ENCODE results near the gene PIR. TPM values are rescaled to one million over a fixed set of nuclear protein-coding genes. Genes with fewer than 3 reads are reported as not detected.

Gene PIR
- total RNA-seq, 1 donor from 2014 or later, result 4.9 TPM

GRCh38 chrX:15404401-15405096 is 88.6 kb downstream of the PIR start:
- Histone ChIP-seq H3K4me3 (ENCODE audit: low read depth, low read length) (no peak overlapping the region), H3K36me3 (ENCODE audit: control insufficient read depth, insufficient read depth, low read length) (no peaks in the 10 kb centered on the region), H3K27me3 (ENCODE audit: control insufficient read depth, insufficient read depth, low read length) (no peaks in the 10 kb centered on the region)
- no peak for DNase-seq (ENCODE audit: low read depth)
- no peak for TF ChIP-seq CTCF (IDR thresholded peaks at IDR 0.05; ENCODE audit: insufficient read depth, low read length, poor library complexity, severe bottlenecking)

GRCh38 chrX:15401378-15401777 is 91.8 kb downstream of the PIR start:
- no peak for TF ChIP-seq CTCF (IDR thresholded peaks at IDR 0.05; ENCODE audit: insufficient read depth, low read length, poor library complexity, severe bottlenecking)
- Histone ChIP-seq H3K27me3 (ENCODE audit: control insufficient read depth, insufficient read depth, low read length) (no peaks in the 10 kb centered on the region), H3K36me3 (ENCODE audit: control insufficient read depth, insufficient read depth, low read length) (no peaks in the 10 kb centered on the region), H3K4me3 (ENCODE audit: low read depth, low read length) (no peak overlapping the region)
- DNase-seq (ENCODE audit: low read depth), result no peak

GRCh38 chrX:15399962-15400391 is 93.2 kb downstream of the PIR start:
- Histone ChIP-seq H3K4me3 (ENCODE audit: low read depth, low read length) (no peak overlapping the region), H3K36me3 (ENCODE audit: control insufficient read depth, insufficient read depth, low read length) (no peaks in the 10 kb centered on the region), H3K27me3 (ENCODE audit: control insufficient read depth, insufficient read depth, low read length) (no peaks in the 10 kb centered on the region)
- TF ChIP-seq CTCF (IDR thresholded peaks at IDR 0.05; ENCODE audit: insufficient read depth, low read length, poor library complexity, severe bottlenecking), result no peak
- DNase-seq (ENCODE audit: low read depth), result no peak

- TF ChIP-seq CTCF (IDR thresholded peaks at IDR 0.05; ENCODE audit: insufficient read depth, low read length, poor library complexity, severe bottlenecking), result no peak
- DNase-seq (ENCODE audit: low read depth), result no peak
- H3K27me3 ChIP-seq (ENCODE audit: control insufficient read depth, insufficient read depth, low read length), result no peaks in the 10 kb centered on the region
- no peaks in the 10 kb centered on the region for H3K36me3 ChIP-seq (ENCODE audit: control insufficient read depth, insufficient read depth, low read length)
- no peak overlapping the region for H3K4me3 ChIP-seq (ENCODE audit: low read depth, low read length)
These were observed 94.3 kb downstream of the PIR start for GRCh38 chrX:15398874-15399273.

DNA sequence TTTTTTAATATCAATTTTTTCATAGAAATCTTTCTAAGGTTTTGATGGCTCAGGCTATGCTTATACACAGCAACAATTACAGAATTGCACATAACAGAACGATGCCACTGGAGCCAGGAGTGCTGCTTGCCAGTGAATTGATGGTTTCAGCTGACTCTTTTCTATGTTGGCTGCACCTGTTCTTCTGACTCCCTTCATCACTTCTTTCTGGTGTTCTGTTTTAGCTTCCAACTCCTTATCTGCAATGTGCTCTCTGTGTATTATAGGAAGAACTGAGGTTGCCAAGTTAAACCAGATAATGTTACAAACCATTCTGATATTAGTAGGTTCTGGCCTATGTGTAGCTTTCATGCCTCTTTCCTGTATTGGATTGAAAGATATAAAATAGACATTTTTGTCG is 97.3 kb downstream of the PIR start:
- DNase-seq (ENCODE audit: low read depth), result no peak
- Histone ChIP-seq H3K36me3 (ENCODE audit: control insufficient read depth, insufficient read depth, low read length) (no peaks in the 10 kb centered on the region), H3K27me3 (ENCODE audit: control insufficient read depth, insufficient read depth, low read length) (no peaks in the 10 kb centered on the region), H3K4me3 (ENCODE audit: low read depth, low read length) (no peak overlapping the region)
- no peak for TF ChIP-seq CTCF (IDR thresholded peaks at IDR 0.05; ENCODE audit: insufficient read depth, low read length, poor library complexity, severe bottlenecking)

- TF ChIP-seq CTCF (IDR thresholded peaks at IDR 0.05; ENCODE audit: insufficient read depth, low read length, poor library complexity, severe bottlenecking), result no peak
- no peak for DNase-seq (ENCODE audit: low read depth)
- Histone ChIP-seq H3K27me3 (ENCODE audit: control insufficient read depth, insufficient read depth, low read length) (no peaks in the 10 kb centered on the region), H3K4me3 (ENCODE audit: low read depth, low read length) (no peak overlapping the region), H3K36me3 (ENCODE audit: control insufficient read depth, insufficient read depth, low read length) (no peaks in the 10 kb centered on the region)
These were observed 101.3 kb downstream of the PIR start for GRCh38 chrX:15391850-15392249.

Data from kidney epithelial cell (primary cell).